HEK293 (cell line): ENCODE results near the gene TACR2.

ENCODE experiments used
- ZBTB20 ChIP-seq: fragments of 450-650 bp; formaldehyde crosslinking; IDR thresholded peaks from 2 replicates; pipeline ENCODE4 v1.5.1; 2016; ENCODE audit warnings: missing biosample characterization, missing genetic modification characterization
- ZNF10 ChIP-seq: fragments of 450-650 bp; formaldehyde crosslinking; IDR thresholded peaks from 2 replicates; pipeline ENCODE4 v1.5.1; 2017; ENCODE audit warnings: missing biosample characterization, missing genetic modification characterization
- ZNF394 ChIP-seq: fragments of 450-650 bp; formaldehyde crosslinking; IDR thresholded peaks from 2 replicates; pipeline ENCODE4 v1.5.1; 2016; ENCODE audit warnings: missing biosample characterization, missing genetic modification characterization, mild to moderate bottlenecking, moderate library complexity, borderline replicate concordance
- ZNF660 ChIP-seq: fragments of 450-650 bp; IDR thresholded peaks from 2 replicates; pipeline ENCODE4 v1.5.1; 2018; ENCODE audit warnings: missing biosample characterization, mild to moderate bottlenecking, missing genetic modification characterization
- ZNF704 ChIP-seq: fragments of 450-650 bp; formaldehyde crosslinking; IDR thresholded peaks from 2 replicates; pipeline ENCODE4 v1.5.1; 2016; ENCODE audit warnings: missing biosample characterization, missing genetic modification characterization
- ZNF792 ChIP-seq: fragments of 450-650 bp; formaldehyde crosslinking; IDR thresholded peaks from 2 replicates; pipeline ENCODE4 v1.5.1; 2016; ENCODE audit warnings: missing biosample characterization, missing genetic modification characterization
- TF ChIP-seq, protein P1 (sequence below): fragments of 450-650 bp; formaldehyde crosslinking; IDR thresholded peaks from 2 replicates; pipeline ENCODE4 v1.5.1; 2016; ENCODE audit warnings: missing biosample characterization, missing genetic modification characterization

- TF ChIP-seq ZBTB20 (tag by site-specific recombination), result peak; percentile 47; the same call in 1 of the 2 replicates
- TF ChIP-seq ZNF10 (tag by site-specific recombination), result no peak
- TF ChIP-seq, protein P1, sequence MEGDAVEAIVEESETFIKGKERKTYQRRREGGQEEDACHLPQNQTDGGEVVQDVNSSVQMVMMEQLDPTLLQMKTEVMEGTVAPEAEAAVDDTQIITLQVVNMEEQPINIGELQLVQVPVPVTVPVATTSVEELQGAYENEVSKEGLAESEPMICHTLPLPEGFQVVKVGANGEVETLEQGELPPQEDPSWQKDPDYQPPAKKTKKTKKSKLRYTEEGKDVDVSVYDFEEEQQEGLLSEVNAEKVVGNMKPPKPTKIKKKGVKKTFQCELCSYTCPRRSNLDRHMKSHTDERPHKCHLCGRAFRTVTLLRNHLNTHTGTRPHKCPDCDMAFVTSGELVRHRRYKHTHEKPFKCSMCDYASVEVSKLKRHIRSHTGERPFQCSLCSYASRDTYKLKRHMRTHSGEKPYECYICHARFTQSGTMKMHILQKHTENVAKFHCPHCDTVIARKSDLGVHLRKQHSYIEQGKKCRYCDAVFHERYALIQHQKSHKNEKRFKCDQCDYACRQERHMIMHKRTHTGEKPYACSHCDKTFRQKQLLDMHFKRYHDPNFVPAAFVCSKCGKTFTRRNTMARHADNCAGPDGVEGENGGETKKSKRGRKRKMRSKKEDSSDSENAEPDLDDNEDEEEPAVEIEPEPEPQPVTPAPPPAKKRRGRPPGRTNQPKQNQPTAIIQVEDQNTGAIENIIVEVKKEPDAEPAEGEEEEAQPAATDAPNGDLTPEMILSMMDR (tag by site-specific recombination), result no peak
- no peak for TF ChIP-seq ZNF704
- no peak for TF ChIP-seq ZNF792 (tag by site-specific recombination)
- TF ChIP-seq ZNF394, result no peak
- no peak for TF ChIP-seq ZNF660 (tag by site-specific recombination)
Observed at GRCh38 chr10:69446650-69447151, 30.0 kb upstream of the TACR2 start.
